HepG2 (cell line): ENCODE results near the gene PLIN3. TPM values are rescaled to one million over a fixed set of nuclear protein-coding genes. Genes with fewer than 3 reads are reported as not detected.
A peak's percentile ranks its signal among the peaks of the same experiment; 100 is the strongest.

Experiments
- ARID3A ChIP-seq: IDR thresholded peaks from 2 replicates; pipeline ENCODE4 v1.6.1; 2012; ENCODE audit warnings: low read depth, low read length, improper control_type of control experiment
- CSRNP2 ChIP-seq: sonication (generic); formaldehyde crosslinking; conservative IDR thresholded peaks from 2 replicates; pipeline ENCODE4 v1.8.0; 2022; ENCODE audit warnings: low read depth, missing genetic modification reagents
- KDM2A ChIP-seq: sonication (generic); formaldehyde crosslinking; IDR thresholded peaks from 2 replicates; pipeline ENCODE4 v1.4.0; 2020; ENCODE audit warnings: low read depth, missing genetic modification reagents, borderline replicate concordance
- KLF12 ChIP-seq: sonication (generic); formaldehyde crosslinking; IDR thresholded peaks from 2 replicates; pipeline ENCODE4 v1.4.0; 2020; ENCODE audit warnings: missing genetic modification reagents, borderline replicate concordance
- NAIF1 ChIP-seq: sonication (generic); formaldehyde crosslinking; IDR thresholded peaks from 2 replicates; pipeline ENCODE4 v1.5.0; 2020; ENCODE audit warnings: mild to moderate bottlenecking, missing genetic modification reagents, borderline replicate concordance
- SMARCC2 ChIP-seq: fragments of 450-650 bp; IDR thresholded peaks from 2 replicates; pipeline ENCODE4 v1.6.1; 2017; ENCODE audit warnings: antibody characterized with exemption, mild to moderate bottlenecking
- SNAPC5 ChIP-seq: sonication (generic); formaldehyde crosslinking; IDR thresholded peaks from 2 replicates; pipeline ENCODE4 v1.8.1; 2023; ENCODE audit warnings: mild to moderate bottlenecking, missing genetic modification reagents, borderline replicate concordance
- SP5 ChIP-seq: IDR thresholded peaks from 2 replicates; pipeline ENCODE4 v1.6.1; 2016; ENCODE audit warnings: low read depth, borderline replicate concordance
- SRF ChIP-seq: IDR thresholded peaks from 2 replicates; pipeline ENCODE4 v1.6.1; 2011; ENCODE audit warnings: mild to moderate bottlenecking, low read depth, low read length, moderate library complexity
- TP53 ChIP-seq: sonication (generic); formaldehyde crosslinking; conservative IDR thresholded peaks from 2 replicates; pipeline ENCODE4 v1.4.0; 2020; ENCODE audit warnings: missing genetic modification reagents
- ZBTB33 ChIP-seq: sonication (generic); formaldehyde crosslinking; IDR thresholded peaks from 2 replicates; pipeline ENCODE4 v1.4.0; 2020; ENCODE audit warnings: missing genetic modification reagents
- ZFP36L1 ChIP-seq: sonication (generic); formaldehyde crosslinking; IDR thresholded peaks from 2 replicates; pipeline ENCODE4 v1.8.0; 2022; ENCODE audit warnings: mild to moderate bottlenecking, missing genetic modification reagents, moderate library complexity
- ZMYM3 ChIP-seq: sonication (generic); formaldehyde crosslinking; IDR thresholded peaks from 2 replicates; pipeline ENCODE4 v1.5.1; 2020; ENCODE audit warnings: mild to moderate bottlenecking, missing genetic modification reagents
- ZNF451 ChIP-seq: sonication (generic); formaldehyde crosslinking; IDR thresholded peaks from 2 replicates; pipeline ENCODE4 v1.5.0; 2020; ENCODE audit warnings: mild to moderate bottlenecking, missing genetic modification reagents
- ZNF75D ChIP-seq: sonication (generic); formaldehyde crosslinking; IDR thresholded peaks from 2 replicates; pipeline ENCODE4 v1.8.1; 2023; ENCODE audit warnings: missing genetic modification reagents, mild to moderate bottlenecking, borderline replicate concordance
- ZNF790 ChIP-seq: sonication (generic); formaldehyde crosslinking; IDR thresholded peaks from 2 replicates; pipeline ENCODE4 v1.8.0; 2022; ENCODE audit warnings: missing genetic modification reagents, mild to moderate bottlenecking, borderline replicate concordance
- polyA plus RNA-seq, 8 experiments: library from polyadenylated mRNA; depleted of rRNA in 3 of 8; stranded (reverse) in 7 of 8; unstranded in 1 of 8; fragments of >200 nt; fragmentation: Illumina TruSeq in 4 of 8; extraction: Trizol in 4 of 8; gene quantifications; 2 replicates each; pipeline versions ENCODE4 v1.2.1 to v1.2.3, GENCODE V29; 2011 to 2016; ENCODE audit warnings: low read depth in 4 of 8, missing spikeins in 1 of 8, mixed read lengths in 1 of 8; ENCODE audit not compliant: insufficient read depth in 1 of 8
- total RNA-seq, 5 experiments: library from RNA; depleted of rRNA; stranded (reverse); fragments of >200 nt; fragmentation: Illumina TruSeq; extraction: Trizol; gene quantifications; 2 replicates each; pipeline ENCODE4 v1.2.3, GENCODE V29; 2016; ENCODE audit warnings: low read depth in 1 of 5
- TF ChIP-seq, protein P1 (sequence below): sonication (generic); formaldehyde crosslinking; IDR thresholded peaks from 2 replicates; pipeline ENCODE4 v1.4.0; 2020; ENCODE audit warnings: mild to moderate bottlenecking, missing genetic modification reagents, borderline replicate concordance

PLIN3 gene
- total and polyA plus RNA-seq, 2 of the 13 experiments (the other 11 are each of a cell fraction or from before 2014, with no cell fraction given), result 49.3 to 57.9 TPM

- TF ChIP-seq ZBTB33 (CRISPR knock-in tag), result no peak
- TF ChIP-seq ZNF451 (CRISPR knock-in tag), result no peak
- no peak for TF ChIP-seq SP5
- TF ChIP-seq ZNF75D (CRISPR knock-in tag), result no peak
- TF ChIP-seq KLF12, result no peak
- no peak for TF ChIP-seq SMARCC2
- TF ChIP-seq ZFP36L1, result peak; percentile 32; the same call in 1 of the 2 replicates
- TF ChIP-seq, protein P1, sequence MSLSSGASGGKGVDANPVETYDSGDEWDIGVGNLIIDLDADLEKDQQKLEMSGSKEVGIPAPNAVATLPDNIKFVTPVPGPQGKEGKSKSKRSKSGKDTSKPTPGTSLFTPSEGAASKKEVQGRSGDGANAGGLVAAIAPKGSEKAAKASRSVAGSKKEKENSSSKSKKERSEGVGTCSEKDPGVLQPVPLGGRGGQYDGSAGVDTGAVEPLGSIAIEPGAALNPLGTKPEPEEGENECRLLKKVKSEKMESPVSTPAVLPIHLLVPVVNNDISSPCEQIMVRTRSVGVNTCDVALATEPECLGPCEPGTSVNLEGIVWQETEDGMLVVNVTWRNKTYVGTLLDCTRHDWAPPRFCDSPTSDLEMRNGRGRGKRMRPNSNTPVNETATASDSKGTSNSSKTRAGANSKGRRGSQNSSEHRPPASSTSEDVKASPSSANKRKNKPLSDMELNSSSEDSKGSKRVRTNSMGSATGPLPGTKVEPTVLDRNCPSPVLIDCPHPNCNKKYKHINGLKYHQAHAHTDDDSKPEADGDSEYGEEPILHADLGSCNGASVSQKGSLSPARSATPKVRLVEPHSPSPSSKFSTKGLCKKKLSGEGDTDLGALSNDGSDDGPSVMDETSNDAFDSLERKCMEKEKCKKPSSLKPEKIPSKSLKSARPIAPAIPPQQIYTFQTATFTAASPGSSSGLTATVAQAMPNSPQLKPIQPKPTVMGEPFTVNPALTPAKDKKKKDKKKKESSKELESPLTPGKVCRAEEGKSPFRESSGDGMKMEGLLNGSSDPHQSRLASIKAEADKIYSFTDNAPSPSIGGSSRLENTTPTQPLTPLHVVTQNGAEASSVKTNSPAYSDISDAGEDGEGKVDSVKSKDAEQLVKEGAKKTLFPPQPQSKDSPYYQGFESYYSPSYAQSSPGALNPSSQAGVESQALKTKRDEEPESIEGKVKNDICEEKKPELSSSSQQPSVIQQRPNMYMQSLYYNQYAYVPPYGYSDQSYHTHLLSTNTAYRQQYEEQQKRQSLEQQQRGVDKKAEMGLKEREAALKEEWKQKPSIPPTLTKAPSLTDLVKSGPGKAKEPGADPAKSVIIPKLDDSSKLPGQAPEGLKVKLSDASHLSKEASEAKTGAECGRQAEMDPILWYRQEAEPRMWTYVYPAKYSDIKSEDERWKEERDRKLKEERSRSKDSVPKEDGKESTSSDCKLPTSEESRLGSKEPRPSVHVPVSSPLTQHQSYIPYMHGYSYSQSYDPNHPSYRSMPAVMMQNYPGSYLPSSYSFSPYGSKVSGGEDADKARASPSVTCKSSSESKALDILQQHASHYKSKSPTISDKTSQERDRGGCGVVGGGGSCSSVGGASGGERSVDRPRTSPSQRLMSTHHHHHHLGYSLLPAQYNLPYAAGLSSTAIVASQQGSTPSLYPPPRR (CRISPR knock-in tag), result no peak
- no peak; the same call in 1 of the 2 replicates for TF ChIP-seq KDM2A (CRISPR knock-in tag)
- TF ChIP-seq ZNF790 (CRISPR knock-in tag), result no peak
- TF ChIP-seq TP53, result no peak
- no peak for TF ChIP-seq ARID3A
- TF ChIP-seq SRF, result no peak
- TF ChIP-seq NAIF1 (CRISPR knock-in tag), result no peak
- TF ChIP-seq SNAPC5 (CRISPR knock-in tag), result peak; percentile 61; the same call in 1 of the 2 replicates
- peak; percentile 100 for TF ChIP-seq ZMYM3
- no peak for TF ChIP-seq CSRNP2
These were observed at the start of gene PLIN3 (continued) for GRCh38 chr19:4867534-4868285.
